Skeletal muscle tissue (tissue), 5 donors: Measurements from ENCODE around the gene HLA-F. TPM values are rescaled to one million over a fixed set of nuclear protein-coding genes. Genes with fewer than 3 reads are reported as not detected.

Experiments
- H3K27ac ChIP-seq: one replicate; pipeline ENCODE4 v1.7.0; 2013; ENCODE audit warnings: mild to moderate bottlenecking, low read depth, low read length, inconsistent platforms
- H3K27me3 ChIP-seq, 3 donors: one replicate each; pipeline ENCODE4 v1.7.0; 2013; ENCODE audit warnings: low read length in 3 of 3; ENCODE audit not compliant: control insufficient read depth in 3 of 3, insufficient read depth in 3 of 3
- H3K36me3 ChIP-seq, 3 donors: one replicate each; pipeline ENCODE4 v1.7.0; 2013; ENCODE audit warnings: low read length in 3 of 3; ENCODE audit not compliant: control insufficient read depth in 3 of 3, insufficient read depth in 3 of 3
- H3K4me1 ChIP-seq, 3 donors: one replicate each; pipeline ENCODE4 v1.7.0; 2013; ENCODE audit warnings: low read length in 3 of 3, mild to moderate bottlenecking in 3 of 3; ENCODE audit not compliant: control insufficient read depth in 3 of 3, insufficient read depth in 3 of 3
- H3K4me3 ChIP-seq, 3 donors: one replicate each; pipeline ENCODE4 v1.7.0; 2013; ENCODE audit warnings: low read length in 3 of 3
- H3K9ac ChIP-seq, 3 donors: one replicate each; pipeline ENCODE4 v1.7.0; 2013; ENCODE audit warnings: low read length in 3 of 3, mild to moderate bottlenecking in 3 of 3, moderate library complexity in 2 of 3, low read depth in 1 of 3
- H3K9me3 ChIP-seq, 3 donors: one replicate each; pipeline ENCODE4 v1.7.0; 2013; ENCODE audit warnings: low read length in 3 of 3; ENCODE audit not compliant: control insufficient read depth in 3 of 3
- small RNA-seq: library from RNA; depleted of rRNA; stranded (forward); fragments of <200 nt; gene quantifications from one replicate; pipeline ENCODE3, GENCODE V24; 2014
- total RNA-seq: library from RNA; depleted of rRNA; stranded (reverse); fragments of >200 nt; gene quantifications from one replicate; pipeline ENCODE4 v1.2.3, GENCODE V29; 2014
- donor health status: Osteomylitis.

Gene HLA-F
- total RNA-seq, 1 donor from 2014 or later: 12.0 TPM

GRCh38 chr6:29770306-29770705 is 47.1 kb downstream of the HLA-F start:
- H3K36me3 ChIP-seq: no peaks in the 10 kb centered on the region
- H3K27me3 ChIP-seq: peaks cover 0 to 6% (median 2%) of the 10 kb centered on the region in 3 donors
- H3K4me1 ChIP-seq: no peaks in the 10 kb centered on the region

GRCh38 chr6:29776684-29777083 is 53.5 kb downstream of the HLA-F start:
- H3K27me3 ChIP-seq: peaks cover 0 to 7% (median 2%) of the 10 kb centered on the region in 3 donors
- no peaks in the 10 kb centered on the region for H3K4me1 ChIP-seq
- no peaks in the 10 kb centered on the region for H3K36me3 ChIP-seq
- no peak overlapping the region for H3K9ac ChIP-seq
- no peak overlapping the region for H3K4me3 ChIP-seq
- no peaks in the 10 kb centered on the region for H3K9me3 ChIP-seq
- H3K27ac ChIP-seq: no peak overlapping the region

More at GRCh38 chr6:29770306-29770705, 47.1 kb downstream of the HLA-F start:
- H3K4me3 ChIP-seq: no peak overlapping the region
- no peak overlapping the region for H3K27ac ChIP-seq
- H3K9ac ChIP-seq: no peak overlapping the region
- H3K9me3 ChIP-seq: no peaks in the 10 kb centered on the region

Small RNAs within 50 kb of the gene (small RNA-seq; reads per million reads assigned to genes)
- gene AL645939.2 (not detected), gene AL645939.3 (not detected), gene AL645939.4 (not detected), gene RF00019 (not detected)

Other genes with a start within 250 kb of the HLA-F start
- gene MAS1L, start 235.5 kb upstream of the HLA-F start, total RNA-seq: not detected
- gene UBD, start 163.7 kb upstream of the HLA-F start, total RNA-seq: 1.6 TPM
- gene OR2H2, start 138.3 kb upstream of the HLA-F start, total RNA-seq: not detected
- 9.9 TPM for gene GABBR1, start 90.3 kb upstream of the HLA-F start, total RNA-seq
- not detected for gene MOG, start 66.3 kb upstream of the HLA-F start, total RNA-seq
- gene ZFP57, start 42.3 kb upstream of the HLA-F start, total RNA-seq: not detected
- gene HLA-G, start 104.4 kb downstream of the HLA-F start, total RNA-seq: not detected
- 113 TPM for gene HLA-A, start 219.1 kb downstream of the HLA-F start, total RNA-seq